Caki2 (cell line): Measurements from ENCODE around the gene CYP4F12. TPM values are rescaled to one million over a fixed set of nuclear protein-coding genes. Genes with fewer than 3 reads are reported as not detected.

Source experiments
- DNase-seq: peaks from one replicate; pipeline ENCODE4 v3.0.0-alpha.2; 2015; ENCODE audit warnings: low read depth
- in situ Hi-C: cut with HindIII; loops from 2 replicates; pipeline ENCODE4 v1.10.0; 2016; ENCODE audit warnings: low sequenced_read_pairs, low pct_unique_long_range_greater_than_20kb, mixed read lengths
- total RNA-seq: library from RNA; depleted of rRNA; stranded (reverse); fragments of >200 nt; shearing (Covaris generic); gene quantifications from 2 replicates; pipeline ENCODE4 v1.2.3, GENCODE V29; 2014; ENCODE audit warnings: low replicate concordance

CYP4F12 gene
- total RNA-seq, 1 experiment from 2014 or later: 2.6 TPM

DNA sequence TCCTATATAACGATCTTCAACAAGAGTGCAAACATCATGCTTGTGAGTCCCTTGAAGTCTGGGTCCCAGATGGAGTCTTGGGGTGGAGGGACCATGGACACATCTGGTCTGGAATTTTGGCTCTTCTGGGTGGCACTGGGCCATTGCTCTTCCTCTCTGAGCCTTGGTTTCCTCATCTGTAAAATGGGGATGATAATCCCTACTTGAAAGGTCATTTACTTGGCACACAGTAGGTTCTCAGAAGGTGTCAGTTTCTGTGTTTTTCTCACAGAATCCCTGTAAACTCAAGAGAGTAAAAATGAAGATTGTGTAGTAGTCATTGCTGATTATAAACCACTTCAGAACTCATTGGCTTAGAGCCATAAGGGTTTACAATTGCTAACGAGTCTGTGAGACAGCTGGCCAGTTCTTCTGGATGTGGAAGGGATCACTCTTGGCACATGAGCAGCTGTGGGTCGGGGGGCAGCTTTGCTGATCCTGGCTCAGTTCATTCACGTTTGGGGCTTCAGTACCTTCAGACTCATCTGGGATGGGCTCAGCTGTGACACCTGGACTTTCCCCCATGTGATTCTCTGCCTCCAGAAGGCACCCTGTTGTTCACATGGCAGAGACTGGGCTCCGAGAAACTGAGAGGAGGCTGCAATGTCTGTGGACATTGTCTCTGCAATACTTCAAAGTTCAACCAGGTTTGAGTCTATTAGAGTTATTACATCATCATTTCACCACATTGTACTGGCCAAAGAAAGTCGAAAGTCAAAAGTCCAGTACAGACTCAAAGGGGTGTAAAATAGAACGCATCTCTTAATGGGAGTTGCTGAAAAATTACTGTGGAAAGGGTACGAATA is 7.8 kb downstream of the CYP4F12 start:
- no peak for DNase-seq
- in situ Hi-C loops: no loop called here

DNA sequence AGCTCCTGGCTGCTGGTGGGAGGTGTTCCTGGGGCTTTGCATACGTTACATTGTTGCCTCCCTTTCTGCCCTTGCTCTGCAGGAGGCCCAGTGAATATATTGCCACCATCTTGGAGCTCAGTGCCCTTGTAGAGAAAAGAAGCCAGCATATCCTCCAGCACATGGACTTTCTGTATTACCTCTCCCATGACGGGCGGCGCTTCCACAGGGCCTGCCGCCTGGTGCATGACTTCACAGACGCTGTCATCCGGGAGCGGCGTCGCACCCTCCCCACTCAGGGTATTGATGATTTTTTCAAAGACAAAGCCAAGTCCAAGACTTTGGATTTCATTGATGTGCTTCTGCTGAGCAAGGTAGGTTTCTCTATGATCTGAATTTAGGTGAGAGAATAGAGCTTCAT is 10.5 kb downstream of the CYP4F12 start:
- DNase-seq: no peak
- in situ Hi-C loops: no loop called here

DNA sequence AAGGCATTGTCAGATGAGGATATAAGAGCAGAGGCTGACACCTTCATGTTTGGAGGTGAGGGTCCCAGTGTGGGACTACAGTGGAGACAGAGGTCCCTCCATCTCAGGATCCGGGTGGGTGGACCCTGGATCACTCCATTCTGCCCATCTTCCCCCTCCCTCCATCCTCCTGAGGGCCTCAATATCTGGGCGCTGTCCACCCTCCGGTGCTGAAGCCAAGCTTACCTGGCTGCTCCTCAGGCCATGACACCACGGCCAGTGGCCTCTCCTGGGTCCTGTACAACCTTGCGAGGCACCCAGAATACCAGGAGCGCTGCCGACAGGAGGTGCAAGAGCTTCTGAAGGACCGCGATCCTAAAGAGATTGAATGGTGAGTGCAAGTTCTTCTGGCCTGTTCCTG is 11.9 kb downstream of the CYP4F12 start:
- in situ Hi-C loops: no loop called here
- DNase-seq: peak; percentile 48

DNA sequence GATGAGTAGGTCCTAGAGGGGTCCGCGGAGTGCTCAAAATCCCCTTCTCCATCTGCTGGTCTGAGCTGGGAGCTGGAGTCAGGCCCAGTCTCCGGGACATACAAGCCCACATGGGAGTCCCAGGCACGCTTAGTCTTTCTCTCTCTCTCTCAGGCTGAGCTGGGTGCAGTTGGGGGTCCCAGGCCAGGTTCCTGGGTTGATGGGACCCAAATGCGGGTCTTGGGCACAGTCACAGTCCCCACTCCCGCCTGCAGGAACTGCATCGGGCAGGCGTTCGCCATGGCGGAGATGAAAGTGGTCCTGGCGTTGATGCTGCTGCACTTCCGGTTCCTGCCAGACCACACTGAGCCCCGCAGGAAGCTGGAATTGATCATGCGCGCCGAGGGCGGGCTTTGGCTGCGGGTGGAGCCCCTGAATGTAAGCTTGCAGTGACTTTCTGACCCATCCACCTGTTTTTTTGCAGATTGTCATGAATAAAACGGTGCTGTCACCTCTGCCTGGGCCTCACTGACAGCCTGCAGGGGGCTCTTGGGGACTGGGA is 23.8 kb downstream of the CYP4F12 start:
- in situ Hi-C loops: no loop called here
- no peak for DNase-seq

DNA sequence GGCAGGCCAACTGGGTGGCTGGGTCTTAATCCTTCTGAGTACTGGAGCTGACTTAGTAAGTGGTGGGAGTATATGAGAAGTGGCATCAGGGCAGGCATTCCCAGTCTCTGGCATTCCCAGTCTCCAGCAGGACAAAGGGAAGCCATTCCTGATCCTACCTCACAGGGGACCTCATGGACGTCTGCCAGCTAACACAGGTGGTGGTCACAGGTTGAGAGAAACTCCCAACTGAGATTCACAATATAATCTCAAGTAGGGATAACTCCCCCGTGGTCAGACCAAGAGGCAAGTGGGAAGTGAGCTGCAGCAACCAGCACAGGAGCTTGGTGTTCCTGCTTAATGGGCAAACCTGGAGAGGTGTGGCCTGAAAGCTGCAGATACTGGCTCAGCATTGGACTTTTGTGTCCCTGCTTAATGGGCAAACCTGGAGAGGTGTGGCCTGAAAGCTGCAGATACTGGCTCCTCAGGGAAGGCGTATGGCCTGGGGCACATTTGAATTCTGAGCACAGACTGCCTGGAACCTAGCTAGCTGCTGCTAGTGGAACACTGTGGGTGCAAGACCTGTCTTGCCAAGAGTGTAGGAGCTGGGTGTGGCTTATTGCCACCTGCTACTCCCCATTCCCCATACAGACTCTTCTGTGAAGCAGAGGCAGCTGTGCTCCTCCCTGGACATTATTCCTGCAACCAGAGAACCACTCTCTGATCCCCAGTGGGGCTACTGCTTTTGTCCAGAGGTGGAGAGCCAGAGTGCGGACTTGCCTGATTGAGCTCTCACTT is 29.1 kb downstream of the CYP4F12 start:
- in situ Hi-C loops: no loop called here
- peak; percentile 70 for DNase-seq

DNA sequence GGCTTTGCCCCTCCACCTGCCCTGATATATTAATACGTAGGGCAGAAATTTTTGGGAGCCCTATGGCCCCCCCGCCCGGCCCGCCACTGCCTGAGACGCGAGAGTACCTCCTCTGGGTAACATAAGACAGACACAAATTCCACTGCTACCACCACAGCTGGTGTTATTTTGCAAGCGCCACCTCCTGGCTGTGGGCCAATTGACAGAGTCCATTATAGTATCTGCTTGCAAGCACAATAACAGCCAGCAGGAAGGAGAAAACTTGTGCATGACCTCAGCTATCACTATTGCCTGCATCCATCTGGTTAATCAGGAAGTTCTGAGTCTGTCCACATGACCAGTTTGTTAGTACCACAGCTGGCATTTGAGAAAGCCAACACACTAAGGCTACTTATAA is 29.6 kb downstream of the CYP4F12 start:
- peak; percentile 73 for DNase-seq
- in situ Hi-C loops: no loop called here

DNA sequence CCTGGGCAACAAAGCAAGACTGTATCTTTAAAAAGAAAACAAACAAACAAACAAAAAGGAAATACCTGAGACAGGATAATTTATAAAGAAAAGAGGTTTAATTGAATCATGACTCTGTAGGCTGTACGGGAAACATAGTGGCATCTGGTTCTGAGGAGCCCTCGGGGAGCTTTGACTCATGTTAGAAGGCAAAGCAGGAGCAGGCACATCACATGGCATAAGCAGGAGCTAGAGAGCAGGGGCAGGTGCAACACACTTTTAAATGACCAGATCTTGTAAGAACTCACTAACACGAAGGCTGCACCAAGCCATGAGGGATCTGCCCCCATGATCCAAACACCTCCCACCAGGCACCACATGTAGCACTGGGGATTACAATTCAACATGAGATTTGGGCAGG is 41.8 kb downstream of the CYP4F12 start:
- DNase-seq: no peak
- in situ Hi-C loops: no loop called here

DNA sequence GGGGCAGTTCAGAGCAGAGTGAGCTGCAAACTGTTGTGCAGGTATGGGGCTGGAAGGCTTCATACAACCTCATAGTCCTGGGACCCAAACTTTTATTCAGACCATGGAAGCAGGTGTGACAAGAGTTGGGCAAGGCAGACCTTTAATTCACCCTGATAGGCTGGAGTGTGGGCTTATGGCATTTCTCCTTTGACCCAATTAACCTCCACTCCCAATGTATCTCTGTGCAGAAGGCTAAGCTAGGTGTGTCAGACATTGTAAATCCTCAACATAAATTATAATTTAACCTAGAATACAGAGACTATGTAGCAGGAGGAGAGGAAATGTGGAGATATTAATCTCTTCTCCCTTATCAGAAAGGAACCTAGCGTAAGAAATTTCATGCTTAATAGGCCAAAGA is 42.8 kb downstream of the CYP4F12 start:
- DNase-seq: no peak
- in situ Hi-C loops: no loop called here

DNA sequence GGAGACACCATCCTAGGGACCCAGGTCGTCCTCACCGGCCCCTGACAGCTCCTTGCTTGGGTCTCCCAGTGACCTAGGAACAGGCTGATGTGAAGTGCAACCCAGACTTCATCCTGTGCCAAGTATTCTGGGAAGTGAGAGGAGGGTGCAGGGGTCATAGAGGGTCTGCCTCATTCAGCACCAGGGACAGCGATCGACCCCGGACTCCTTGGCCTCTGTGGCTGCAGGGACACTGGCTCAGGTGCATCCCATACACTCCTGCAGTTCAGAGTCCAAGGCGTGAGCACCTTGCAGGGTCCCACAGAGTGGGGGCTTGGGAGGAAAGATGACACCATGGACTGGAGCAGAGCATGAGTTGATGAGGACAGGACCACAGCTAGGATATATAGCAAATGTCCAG is 44.9 kb downstream of the CYP4F12 start:
- in situ Hi-C loops: no loop called here
- DNase-seq: no peak

DNA sequence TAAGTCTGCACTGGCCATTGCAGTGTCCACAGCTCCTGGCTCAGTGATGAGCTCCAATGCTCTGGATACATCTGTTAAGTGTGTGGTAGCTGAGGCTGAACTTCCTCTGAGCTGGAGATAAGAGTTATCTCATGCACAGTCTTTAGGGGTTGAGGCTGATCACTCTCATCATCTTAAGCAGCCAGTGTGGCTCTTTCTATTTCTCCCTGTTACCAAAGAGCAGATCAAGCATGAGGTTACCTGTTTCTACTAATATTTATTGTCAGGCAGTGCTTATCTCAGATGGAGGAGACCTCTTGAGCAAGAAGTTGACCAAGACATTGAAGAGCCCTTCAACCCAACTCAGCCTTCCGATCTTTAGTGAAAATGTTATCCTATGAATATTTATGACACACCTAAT is 48.4 kb downstream of the CYP4F12 start:
- no peak for DNase-seq
- in situ Hi-C loops: no loop called here

DNA sequence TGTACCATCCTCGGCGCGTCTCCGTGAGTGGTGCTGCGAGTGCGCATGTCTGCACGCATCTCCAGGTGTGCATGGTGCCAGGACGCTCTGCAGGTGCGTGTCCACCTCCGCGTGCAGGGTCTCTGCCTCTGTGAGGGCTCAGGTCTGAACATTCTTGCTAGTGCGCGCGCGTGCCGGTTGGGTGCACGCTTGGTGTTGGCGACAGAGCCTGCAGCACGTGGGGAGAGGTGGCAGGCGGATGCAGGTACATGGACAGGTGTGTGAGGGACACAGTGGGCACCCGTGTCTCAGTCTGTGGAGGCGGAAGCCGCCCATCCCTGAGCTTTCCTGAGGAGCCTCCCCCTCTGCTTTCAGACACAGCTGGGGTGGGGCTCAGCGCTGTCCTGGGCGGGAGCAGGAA is 50.1 kb downstream of the CYP4F12 start:
- no peak for DNase-seq
- in situ Hi-C loops: no loop called here

DNA sequence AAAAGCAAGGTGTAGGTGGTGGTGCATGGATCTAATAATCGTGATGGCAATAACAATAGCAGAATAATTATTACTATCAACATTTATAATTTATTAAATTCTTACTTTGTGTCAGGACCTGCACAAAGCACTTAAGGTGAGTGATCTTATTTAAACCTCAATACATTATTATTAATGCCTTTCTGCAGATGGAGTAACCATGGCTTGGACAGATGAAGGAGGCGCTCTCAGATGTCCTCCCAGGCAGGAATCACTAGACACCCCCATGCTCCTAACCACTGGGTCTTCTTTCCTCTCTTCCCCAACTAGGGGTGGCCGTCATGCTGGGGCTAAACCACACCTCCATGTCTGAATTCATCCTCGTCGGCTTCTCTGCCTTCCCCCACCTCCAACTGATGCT is 54.8 kb downstream of the CYP4F12 start, which contains the start of gene OR10H2:
TSS of gene OR10H2 (plus strand) at position 301 of the 400 bp plus-strand sequence. CDS start at position 321, 20 bp downstream.
- in situ Hi-C loops: no loop called here
- no peak for DNase-seq

DNA sequence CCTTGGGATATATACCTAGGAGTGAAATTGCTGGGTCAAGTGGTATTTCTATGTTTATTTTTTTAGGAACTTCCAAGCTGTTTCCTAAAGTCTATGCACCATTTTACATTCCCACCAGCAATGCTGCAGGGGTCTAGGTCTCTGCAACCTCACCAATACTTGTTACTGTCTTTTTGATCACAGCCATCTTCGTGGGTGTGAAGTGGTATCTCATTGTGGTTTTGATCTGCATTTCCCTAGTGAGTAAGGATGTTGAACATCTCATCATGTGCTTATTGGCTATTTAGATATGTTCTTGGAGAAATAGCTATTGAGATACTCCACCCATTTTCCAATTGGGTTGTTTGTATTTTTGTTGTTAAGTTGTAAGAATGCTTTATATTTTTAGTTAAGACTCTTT is 57.7 kb downstream of the CYP4F12 start:
- DNase-seq: no peak
- in situ Hi-C loops: no loop called here

DNA sequence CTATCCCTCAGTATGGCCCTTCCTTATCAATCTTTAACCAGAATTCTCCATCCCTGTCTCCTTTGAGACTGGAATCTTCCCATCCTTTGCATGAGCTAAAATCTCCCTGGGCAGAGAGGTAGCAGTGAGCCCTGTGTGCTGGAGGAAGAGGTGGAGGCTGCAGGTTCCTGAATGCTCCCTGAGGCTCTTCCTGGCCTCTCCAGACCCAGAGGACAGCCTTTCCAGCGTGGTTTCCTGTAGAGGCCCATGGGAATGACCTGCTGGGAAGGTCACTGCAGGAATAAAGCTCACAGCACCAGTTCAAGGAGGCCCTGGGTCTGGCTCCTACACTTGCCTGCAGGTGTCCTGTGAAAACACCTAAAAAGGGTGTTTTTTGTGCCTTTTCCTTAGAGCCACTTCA is 59.5 kb downstream of the CYP4F12 start:
- DNase-seq: no peak
- in situ Hi-C loops: no loop called here

DNA sequence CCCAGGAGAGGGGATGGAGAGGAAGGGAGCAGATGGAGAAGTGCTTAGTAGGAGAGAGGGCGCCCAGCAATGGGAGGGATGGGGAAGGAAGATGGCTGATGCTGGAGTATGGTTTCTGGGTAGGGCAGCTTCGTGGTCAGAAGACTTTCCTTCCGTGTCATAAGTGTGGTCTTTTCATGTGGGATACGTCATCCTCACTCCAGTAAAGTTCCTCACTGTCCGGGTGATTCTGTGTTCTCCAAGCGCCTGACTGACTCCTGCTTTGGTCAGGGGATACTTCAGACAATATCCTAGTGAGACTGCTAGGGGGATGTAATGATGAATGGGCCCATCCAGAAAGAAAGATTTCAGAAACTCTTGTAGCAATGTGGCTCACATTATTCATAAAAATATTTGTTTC is 61.0 kb downstream of the CYP4F12 start:
- in situ Hi-C loops: no loop called here

DNA sequence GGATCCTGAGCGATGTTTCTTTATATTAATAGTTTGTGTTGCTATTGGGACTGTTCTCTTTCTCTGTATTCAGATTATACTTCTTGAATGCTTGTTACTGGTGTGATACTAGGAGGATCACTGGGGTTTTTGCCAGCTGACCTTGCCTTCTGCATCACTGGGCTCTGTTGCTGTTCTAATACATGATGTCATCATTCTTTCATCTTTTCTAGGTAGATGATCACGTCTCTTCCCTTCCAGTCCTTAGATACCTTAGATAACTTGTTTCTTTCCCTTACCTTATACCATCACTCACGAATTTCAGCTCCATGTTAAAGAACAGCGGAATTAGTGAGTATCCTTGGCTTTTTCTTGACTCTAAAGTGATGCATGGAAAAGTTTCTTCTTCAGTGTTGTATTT is 64.8 kb downstream of the CYP4F12 start, which contains the start of gene OR10H3:
TSS of gene OR10H3 (plus strand) at position 264 of the 400 bp plus-strand sequence. CDS start 3,408 bp downstream, outside the sequence.
- in situ Hi-C loops: no loop called here
- no peak for DNase-seq

More for the DNA sequence above, 61.0 kb downstream of the CYP4F12 start:
- DNase-seq: no peak

DNA sequence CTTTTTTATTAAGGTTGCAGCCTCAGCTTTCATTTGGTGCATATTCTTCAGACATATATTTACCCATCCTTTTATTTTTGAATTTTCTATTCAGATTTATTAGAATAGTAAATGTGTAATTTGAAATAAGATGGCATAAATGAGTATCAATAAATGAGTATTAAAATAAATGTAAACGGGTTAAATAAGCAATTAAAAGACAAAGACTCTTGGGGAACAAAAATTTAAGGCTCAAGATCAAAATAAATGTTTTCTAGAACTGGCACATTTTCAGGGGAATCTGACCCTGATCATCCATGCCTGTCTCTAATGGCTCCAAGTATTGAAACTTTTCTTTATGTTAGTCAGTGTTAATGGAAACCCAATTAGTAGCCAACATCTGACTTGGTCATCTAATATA is 67.9 kb downstream of the CYP4F12 start:
- in situ Hi-C loops: no loop called here
- DNase-seq: no peak
